SHP77 treated with DMSO at 0.1 percent for 48 hours (cell line): Measurements from ENCODE around the gene CA7.

ENCODE experiments used
- DNase-seq: peaks from one replicate; lab custom pipeline; 2025; lab: John Stamatoyannopoulos, UW

CA7 gene

DNA sequence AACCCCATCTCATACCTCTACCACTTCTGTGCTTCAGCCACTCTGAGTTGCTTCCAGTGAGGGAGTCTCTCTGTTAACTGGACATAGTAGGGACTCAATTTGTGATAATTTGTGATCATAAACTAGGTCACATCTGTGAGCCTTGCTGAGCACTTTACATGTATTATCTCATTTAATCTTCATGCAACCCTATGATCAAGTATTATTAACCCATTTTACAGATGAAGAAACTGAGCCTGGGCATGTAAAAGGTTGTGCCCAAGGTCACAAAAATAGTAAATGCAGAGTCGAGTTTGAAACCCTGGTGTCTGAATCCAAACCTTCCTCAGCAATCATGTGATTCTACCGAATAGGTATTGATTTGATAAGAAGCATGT lies 54.7 kb downstream of the CA7 start:
- DNase-seq: no peak

GRCh38 chr16:66899310-66899944 lies 55.2 kb downstream of the CA7 start:
- no peak for DNase-seq

GRCh38 chr16:66899945-66900710 lies 55.9 kb downstream of the CA7 start:
- no peak for DNase-seq

- DNase-seq: no peak
Observed at GRCh38 chr16:66900721-66901441, 56.7 kb downstream of the CA7 start.

GRCh38 chr16:66901626-66902025 lies 57.4 kb downstream of the CA7 start:
- DNase-seq: no peak

DNA sequence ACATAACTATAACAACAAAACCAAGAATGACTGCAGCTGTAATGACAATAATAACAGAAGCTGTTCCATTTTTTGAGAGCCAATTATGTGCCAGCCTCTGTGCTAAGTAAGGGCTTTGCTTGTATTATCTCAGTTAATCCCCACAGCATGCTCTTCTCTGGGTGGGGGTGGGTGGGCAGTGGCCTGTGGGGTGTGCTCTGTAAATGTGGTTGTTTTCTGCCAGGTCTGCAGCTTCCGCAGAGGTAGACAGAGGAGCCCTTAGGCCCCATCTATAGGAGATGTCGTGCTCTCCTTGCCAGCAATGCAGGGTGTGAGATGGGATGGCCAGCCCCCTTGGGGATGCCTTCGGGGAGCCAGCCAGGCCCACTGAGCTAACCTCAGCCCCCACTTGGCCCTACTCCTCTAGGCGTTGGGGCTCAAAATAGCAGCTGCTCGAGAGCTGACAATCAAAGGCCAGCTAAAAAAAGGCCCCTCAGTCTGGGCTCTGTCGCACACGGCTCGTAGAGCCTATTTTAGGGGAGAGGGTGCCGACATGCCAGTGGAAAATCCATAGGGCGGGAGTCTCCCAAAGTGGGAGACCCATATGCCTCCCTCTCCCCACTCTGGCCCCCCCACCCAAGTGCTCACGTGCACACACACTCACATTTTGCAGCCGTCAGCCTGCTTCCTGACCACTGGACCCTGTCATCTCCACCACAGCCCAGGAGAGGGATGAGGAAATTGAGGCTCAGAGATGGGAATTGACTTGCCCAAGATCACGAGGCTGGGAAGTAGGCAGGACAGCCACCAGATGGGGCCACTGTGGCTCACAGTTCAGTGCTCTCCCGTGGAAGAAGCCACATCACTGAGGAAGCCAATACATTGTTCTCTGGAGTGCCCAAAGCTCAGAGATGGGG lies 58.7 kb downstream of the CA7 start:
- DNase-seq: no peak
